Astrocyte of the spinal cord (primary cell): ENCODE data around the gene MORN1.

Source experiments
- DNase-seq: peaks from one replicate; pipeline ENCODE4 v3.0.0; 2011; ENCODE audit warnings: low read depth, low spot score
- H3K4me3 ChIP-seq: 2 replicates; pipeline ENCODE4 v1.5.1; 2011; ENCODE audit warnings: low read depth, mild to moderate bottlenecking, low read length, moderate library complexity
- in situ Hi-C: cut with HindIII; loops from 2 replicates; pipeline ENCODE4 v1.10.0; 2017; ENCODE audit warnings: low sequenced_read_pairs
- TF ChIP-seq, protein P1 (sequence below): IDR thresholded peaks from 2 replicates; pipeline ENCODE4 v1.5.1; 2012; ENCODE audit warnings: low read depth, mild to moderate bottlenecking, low read length, inconsistent platforms

MORN1 gene

DNA sequence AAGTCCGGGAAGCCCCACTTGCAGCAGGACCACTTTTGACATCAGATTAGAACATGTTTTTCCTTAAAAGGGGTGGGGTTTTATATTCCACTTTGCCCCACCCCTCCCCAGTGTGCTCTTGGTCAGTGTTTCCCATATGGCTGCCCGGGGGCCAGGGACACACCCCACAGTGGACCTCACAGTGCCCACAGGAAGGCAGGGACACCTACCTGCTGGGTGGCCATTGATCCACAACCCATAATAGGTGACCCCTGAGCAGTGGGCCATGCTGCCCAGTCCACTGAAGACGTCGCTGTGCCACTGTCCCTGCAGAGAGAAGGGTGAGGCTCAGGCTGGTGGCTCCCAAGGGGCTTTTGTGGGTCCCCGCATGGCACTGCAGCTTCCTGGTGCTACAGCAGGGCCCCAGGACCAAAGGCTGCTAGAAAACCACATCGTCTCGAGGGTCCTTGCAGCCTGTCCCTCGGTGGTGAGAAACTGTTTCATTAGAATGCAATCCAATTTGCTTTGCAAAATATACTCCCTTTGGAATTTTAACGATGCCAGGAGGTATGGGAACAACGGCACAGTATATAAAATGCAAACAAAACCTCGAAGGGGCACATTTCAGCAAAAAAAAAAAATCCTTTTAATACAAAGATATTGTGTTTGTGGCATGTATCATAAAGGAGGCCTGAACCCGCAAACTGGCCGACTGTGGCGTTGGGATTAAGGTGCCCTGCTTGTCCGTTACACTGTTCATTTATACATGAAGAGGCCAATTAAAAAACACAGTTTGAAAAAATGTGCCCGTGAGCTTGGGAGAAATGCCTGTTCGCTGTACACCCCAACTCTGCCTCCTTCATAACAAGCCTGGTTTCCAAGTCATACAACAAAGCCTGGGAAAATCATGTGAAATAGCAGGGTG is 16.9 kb downstream of the MORN1 start:
- TF ChIP-seq, protein P1, sequence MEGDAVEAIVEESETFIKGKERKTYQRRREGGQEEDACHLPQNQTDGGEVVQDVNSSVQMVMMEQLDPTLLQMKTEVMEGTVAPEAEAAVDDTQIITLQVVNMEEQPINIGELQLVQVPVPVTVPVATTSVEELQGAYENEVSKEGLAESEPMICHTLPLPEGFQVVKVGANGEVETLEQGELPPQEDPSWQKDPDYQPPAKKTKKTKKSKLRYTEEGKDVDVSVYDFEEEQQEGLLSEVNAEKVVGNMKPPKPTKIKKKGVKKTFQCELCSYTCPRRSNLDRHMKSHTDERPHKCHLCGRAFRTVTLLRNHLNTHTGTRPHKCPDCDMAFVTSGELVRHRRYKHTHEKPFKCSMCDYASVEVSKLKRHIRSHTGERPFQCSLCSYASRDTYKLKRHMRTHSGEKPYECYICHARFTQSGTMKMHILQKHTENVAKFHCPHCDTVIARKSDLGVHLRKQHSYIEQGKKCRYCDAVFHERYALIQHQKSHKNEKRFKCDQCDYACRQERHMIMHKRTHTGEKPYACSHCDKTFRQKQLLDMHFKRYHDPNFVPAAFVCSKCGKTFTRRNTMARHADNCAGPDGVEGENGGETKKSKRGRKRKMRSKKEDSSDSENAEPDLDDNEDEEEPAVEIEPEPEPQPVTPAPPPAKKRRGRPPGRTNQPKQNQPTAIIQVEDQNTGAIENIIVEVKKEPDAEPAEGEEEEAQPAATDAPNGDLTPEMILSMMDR, result no peak
- no peak overlapping the region for H3K4me3 ChIP-seq
- no peak for DNase-seq
- in situ Hi-C loops, result loop anchor here (10.0 kb wide), 1 partner anchor 180 kb away; the partner anchor contains the start of gene FAAP20

DNA sequence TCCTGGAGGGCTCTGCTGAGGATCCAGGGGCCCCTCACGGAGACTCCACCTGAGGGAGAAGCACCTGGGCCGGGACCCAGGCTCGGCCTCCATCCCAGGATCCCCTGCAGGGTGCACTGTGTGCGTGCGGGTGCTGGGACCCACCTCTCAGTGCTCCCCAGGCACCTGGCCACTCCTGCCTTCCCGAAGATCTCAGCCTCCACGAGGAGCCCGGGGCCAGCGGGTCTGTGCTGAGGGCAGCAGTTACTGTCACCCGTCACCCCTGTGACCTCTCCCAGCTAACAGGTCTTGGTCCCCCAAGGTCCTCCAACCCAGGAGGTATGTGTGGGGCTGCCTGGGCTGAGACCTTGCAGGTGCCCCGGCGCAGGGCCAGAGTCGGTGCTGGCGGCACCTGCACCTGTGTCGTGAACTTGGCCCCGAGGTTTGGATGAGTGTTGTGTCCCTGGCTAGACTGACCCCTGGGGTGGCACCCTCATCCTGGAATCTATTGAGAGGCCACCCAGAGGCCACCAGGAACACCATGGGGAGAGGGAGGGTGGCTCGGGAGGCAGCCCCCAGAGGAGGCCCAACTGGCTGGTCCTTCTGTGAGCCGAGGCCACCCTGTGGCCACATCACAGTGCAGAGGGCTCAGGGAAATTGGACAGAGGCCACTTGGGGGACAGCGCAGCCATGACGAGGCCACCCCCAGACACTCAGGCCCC is 17.7 kb downstream of the MORN1 start:
- TF ChIP-seq, protein P1, result peak; percentile 20
- in situ Hi-C loops, result loop anchor here (10.0 kb wide), 1 partner anchor 179 kb away; the partner anchor contains the start of gene FAAP20

GRCh38 chr1:2372551-2373490 is 18.5 kb downstream of the MORN1 start:
- in situ Hi-C loops, result loop anchor here (10.0 kb wide), 1 partner anchor 178 kb away; the partner anchor contains the start of gene FAAP20
- TF ChIP-seq, protein P1, result no peak
- DNase-seq, result no peak
- no peak overlapping the region for H3K4me3 ChIP-seq

More for the DNA sequence above, 17.7 kb downstream of the MORN1 start:
- DNase-seq, result no peak
- H3K4me3 ChIP-seq, result no peak overlapping the region

- TF ChIP-seq, protein P1, result no peak
- in situ Hi-C loops, result no loop called here
- no peak overlapping the region for H3K4me3 ChIP-seq
- DNase-seq, result no peak
These were observed 23.2 kb downstream of the MORN1 start for GRCh38 chr1:2368053-2368744.

GRCh38 chr1:2363847-2364513 is 27.4 kb downstream of the MORN1 start:
- DNase-seq, result no peak
- in situ Hi-C loops, result no loop called here
- H3K4me3 ChIP-seq, result no peak overlapping the region
- TF ChIP-seq, protein P1, result no peak
